Measurements from ENCODE around the gene CPNE5.

- TF ChIP-seq CTCF (IDR thresholded peaks at IDR 0.05) (no peak), POLR2AphosphoS5 (IDR thresholded peaks at IDR 0.05; ENCODE audit: low read depth, low read length) (no peak)
Observed at GRCh38 chr6:36716476-36717093, 122.7 kb downstream of the CPNE5 start.

Data from Panc1 (cell line).